ENCODE results near the gene MAPK4.
"Not testable (repeated sequence)": the region's sequence is repeated elsewhere in the genome, so short reads cannot be mapped to it uniquely, and the experiment has no call there.

The MAPK4 gene

GRCh38 chr18:50606609-50607008 is 46.7 kb downstream of the MAPK4 start:
- no peaks in the 10 kb centered on the region for H3K27me3 ChIP-seq (ENCODE audit: control insufficient read depth, insufficient read depth, low read length)
- WGBS (ENCODE audit: insufficient coverage, insufficient read length), result no CpG with 5 or more reads among the region's 5 CpGs
- no peaks in the 10 kb centered on the region for H3K4me1 ChIP-seq (ENCODE audit: control insufficient read depth, insufficient read depth, low read length)
- H3K36me3 ChIP-seq (ENCODE audit: control insufficient read depth, insufficient read depth, low read length), result no peaks in the 10 kb centered on the region
- no peak overlapping the region for H3K27ac ChIP-seq (ENCODE audit: low read length)
- no peaks in the 10 kb centered on the region for H3K9me3 ChIP-seq (ENCODE audit: control insufficient read depth, insufficient read depth, low read length)
- H3K4me3 ChIP-seq (ENCODE audit: low read length), result no peak overlapping the region
- DNase-seq (ENCODE audit: low read depth, low spot score), result no peak

GRCh38 chr18:50607378-50607926 is 47.6 kb downstream of the MAPK4 start:
- H3K27me3 ChIP-seq (ENCODE audit: control insufficient read depth, insufficient read depth, low read length), result no peaks in the 10 kb centered on the region
- H3K36me3 ChIP-seq (ENCODE audit: control insufficient read depth, insufficient read depth, low read length), result no peaks in the 10 kb centered on the region
- no peaks in the 10 kb centered on the region for H3K9me3 ChIP-seq (ENCODE audit: control insufficient read depth, insufficient read depth, low read length)
- WGBS (ENCODE audit: insufficient coverage, insufficient read length), result no CpG with 5 or more reads among the region's 5 CpGs
- no peak overlapping the region for H3K4me3 ChIP-seq (ENCODE audit: low read length)
- H3K4me1 ChIP-seq (ENCODE audit: control insufficient read depth, insufficient read depth, low read length), result no peaks in the 10 kb centered on the region
- no peak for DNase-seq (ENCODE audit: low read depth, low spot score)
- no peak overlapping the region for H3K27ac ChIP-seq (ENCODE audit: low read length)

- not testable (repeated sequence) for DNase-seq (ENCODE audit: low read depth, low spot score); H3K27ac ChIP-seq (ENCODE audit: low read length); H3K9me3 ChIP-seq (ENCODE audit: control insufficient read depth, insufficient read depth, low read length); H3K36me3 ChIP-seq (ENCODE audit: control insufficient read depth, insufficient read depth, low read length); H3K27me3 ChIP-seq (ENCODE audit: control insufficient read depth, insufficient read depth, low read length); H3K4me1 ChIP-seq (ENCODE audit: control insufficient read depth, insufficient read depth, low read length); H3K4me3 ChIP-seq (ENCODE audit: low read length)
- WGBS (ENCODE audit: insufficient coverage, insufficient read length), result no CpG with 5 or more reads among the region's 26 CpGs
Measured at GRCh38 chr18:50609171-50609570, 49.3 kb downstream of the MAPK4 start.

GRCh38 chr18:50610349-50610748 is 50.5 kb downstream of the MAPK4 start:
- Histone ChIP-seq H3K4me3 (ENCODE audit: low read length) (no peak overlapping the region), H3K27me3 (ENCODE audit: control insufficient read depth, insufficient read depth, low read length) (no peaks in the 10 kb centered on the region), H3K4me1 (ENCODE audit: control insufficient read depth, insufficient read depth, low read length) (no peaks in the 10 kb centered on the region), H3K9me3 (ENCODE audit: control insufficient read depth, insufficient read depth, low read length) (no peaks in the 10 kb centered on the region), H3K27ac (ENCODE audit: low read length) (no peak overlapping the region), H3K36me3 (ENCODE audit: control insufficient read depth, insufficient read depth, low read length) (no peaks in the 10 kb centered on the region)
- no CpG with 5 or more reads among the region's 4 CpGs for WGBS (ENCODE audit: insufficient coverage, insufficient read length)
- DNase-seq (ENCODE audit: low read depth, low spot score), result no peak

GRCh38 chr18:50611529-50611941 is 51.6 kb downstream of the MAPK4 start:
- no peak for DNase-seq (ENCODE audit: low read depth, low spot score)
- Histone ChIP-seq H3K27me3 (ENCODE audit: control insufficient read depth, insufficient read depth, low read length) (no peaks in the 10 kb centered on the region; the same call in 1 of the 2 replicates), H3K4me1 (ENCODE audit: control insufficient read depth, insufficient read depth, low read length) (no peaks in the 10 kb centered on the region), H3K36me3 (ENCODE audit: control insufficient read depth, insufficient read depth, low read length) (no peaks in the 10 kb centered on the region), H3K4me3 (ENCODE audit: low read length) (no peak overlapping the region), H3K27ac (ENCODE audit: low read length) (no peak overlapping the region), H3K9me3 (ENCODE audit: control insufficient read depth, insufficient read depth, low read length) (no peaks in the 10 kb centered on the region)
- no CpG with 5 or more reads among the region's 5 CpGs for WGBS (ENCODE audit: insufficient coverage, insufficient read length)

GRCh38 chr18:50614838-50615237 is 55.0 kb downstream of the MAPK4 start:
- Histone ChIP-seq H3K36me3 (ENCODE audit: control insufficient read depth, insufficient read depth, low read length) (no peaks in the 10 kb centered on the region), H3K9me3 (ENCODE audit: control insufficient read depth, insufficient read depth, low read length) (no peaks in the 10 kb centered on the region), H3K27me3 (ENCODE audit: control insufficient read depth, insufficient read depth, low read length) (no peaks in the 10 kb centered on the region; the same call in 1 of the 2 replicates), H3K4me3 (ENCODE audit: low read length) (no peak overlapping the region), H3K27ac (ENCODE audit: low read length) (no peak overlapping the region), H3K4me1 (ENCODE audit: control insufficient read depth, insufficient read depth, low read length) (no peaks in the 10 kb centered on the region)
- WGBS (ENCODE audit: insufficient coverage, insufficient read length), result no CpG with 5 or more reads among the region's 5 CpGs
- DNase-seq (ENCODE audit: low read depth, low spot score), result no peak

- Histone ChIP-seq H3K4me3 (ENCODE audit: low read length) (no peak overlapping the region), H3K9me3 (ENCODE audit: control insufficient read depth, insufficient read depth, low read length) (no peaks in the 10 kb centered on the region), H3K36me3 (ENCODE audit: control insufficient read depth, insufficient read depth, low read length) (no peaks in the 10 kb centered on the region), H3K27ac (ENCODE audit: low read length) (no peak overlapping the region), H3K27me3 (ENCODE audit: control insufficient read depth, insufficient read depth, low read length) (no peaks in the 10 kb centered on the region; the same call in 1 of the 2 replicates), H3K4me1 (ENCODE audit: control insufficient read depth, insufficient read depth, low read length) (no peaks in the 10 kb centered on the region)
- no peak for DNase-seq (ENCODE audit: low read depth, low spot score)
- WGBS (ENCODE audit: insufficient coverage, insufficient read length), result no CpG with 5 or more reads among the region's 5 CpGs
Measured at GRCh38 chr18:50616484-50617048, 56.7 kb downstream of the MAPK4 start.

- H3K27me3 ChIP-seq (ENCODE audit: control insufficient read depth, insufficient read depth, low read length), result no peaks in the 10 kb centered on the region; the same call in 1 of the 2 replicates
- WGBS (ENCODE audit: insufficient coverage, insufficient read length), result no CpG with 5 or more reads among the region's 4 CpGs
- H3K4me3 ChIP-seq (ENCODE audit: low read length), result no peak overlapping the region
- H3K27ac ChIP-seq (ENCODE audit: low read length), result no peak overlapping the region
- no peaks in the 10 kb centered on the region for H3K9me3 ChIP-seq (ENCODE audit: control insufficient read depth, insufficient read depth, low read length)
- H3K4me1 ChIP-seq (ENCODE audit: control insufficient read depth, insufficient read depth, low read length), result no peaks in the 10 kb centered on the region
- no peaks in the 10 kb centered on the region for H3K36me3 ChIP-seq (ENCODE audit: control insufficient read depth, insufficient read depth, low read length)
- no peak for DNase-seq (ENCODE audit: low read depth, low spot score)
Measured at GRCh38 chr18:50619861-50620275, 60.0 kb downstream of the MAPK4 start.

- Histone ChIP-seq H3K27me3 (ENCODE audit: control insufficient read depth, insufficient read depth, low read length) (no peaks in the 10 kb centered on the region; the same call in 1 of the 2 replicates), H3K9me3 (ENCODE audit: control insufficient read depth, insufficient read depth, low read length) (no peaks in the 10 kb centered on the region), H3K4me3 (ENCODE audit: low read length) (no peak overlapping the region), H3K27ac (ENCODE audit: low read length) (no peak overlapping the region), H3K4me1 (ENCODE audit: control insufficient read depth, insufficient read depth, low read length) (no peaks in the 10 kb centered on the region), H3K36me3 (ENCODE audit: control insufficient read depth, insufficient read depth, low read length) (no peaks in the 10 kb centered on the region)
- DNase-seq (ENCODE audit: low read depth, low spot score), result no peak
- WGBS (ENCODE audit: insufficient coverage, insufficient read length), result no CpG with 5 or more reads among the region's 2 CpGs
Measured at GRCh38 chr18:50620319-50620718, 60.4 kb downstream of the MAPK4 start.

- WGBS (ENCODE audit: insufficient coverage, insufficient read length), result no CpG with 5 or more reads among the region's 2 CpGs
Measured at GRCh38 chr18:50621366-50621765, 61.5 kb downstream of the MAPK4 start.

GRCh38 chr18:50622320-50622719 is 62.4 kb downstream of the MAPK4 start:
- Histone ChIP-seq H3K4me3 (ENCODE audit: low read length) (no peak overlapping the region), H3K36me3 (ENCODE audit: control insufficient read depth, insufficient read depth, low read length) (no peaks in the 10 kb centered on the region), H3K4me1 (ENCODE audit: control insufficient read depth, insufficient read depth, low read length) (no peaks in the 10 kb centered on the region), H3K9me3 (ENCODE audit: control insufficient read depth, insufficient read depth, low read length) (no peaks in the 10 kb centered on the region), H3K27ac (ENCODE audit: low read length) (no peak overlapping the region), H3K27me3 (ENCODE audit: control insufficient read depth, insufficient read depth, low read length) (no peaks in the 10 kb centered on the region)
- no peak for DNase-seq (ENCODE audit: low read depth, low spot score)
- no CpG with 5 or more reads among the region's 3 CpGs for WGBS (ENCODE audit: insufficient coverage, insufficient read length)

More at GRCh38 chr18:50621366-50621765, 61.5 kb downstream of the MAPK4 start:
- Histone ChIP-seq H3K36me3 (ENCODE audit: control insufficient read depth, insufficient read depth, low read length) (no peaks in the 10 kb centered on the region), H3K4me3 (ENCODE audit: low read length) (no peak overlapping the region), H3K9me3 (ENCODE audit: control insufficient read depth, insufficient read depth, low read length) (no peaks in the 10 kb centered on the region), H3K27me3 (ENCODE audit: control insufficient read depth, insufficient read depth, low read length) (no peaks in the 10 kb centered on the region; the same call in 1 of the 2 replicates), H3K4me1 (ENCODE audit: control insufficient read depth, insufficient read depth, low read length) (no peaks in the 10 kb centered on the region), H3K27ac (ENCODE audit: low read length) (no peak overlapping the region)
- DNase-seq (ENCODE audit: low read depth, low spot score), result no peak

Data from iPS DF 6.9 (cell line).